ENCODE results near the gene IFI16.

- TF ChIP-seq POLR2A (IDR thresholded peaks at IDR 0.05) (no peak), EP300 (IDR thresholded peaks at IDR 0.05) (no peak), CTCF (IDR thresholded peaks at IDR 0.05) (no peak), POLR2AphosphoS5 (IDR thresholded peaks at IDR 0.05) (no peak)
Measured at GRCh38 chr1:159023723-159024122, 14.0 kb downstream of the IFI16 start.

Measured in upper lobe of left lung (tissue), 4 donors.